Lower leg skin (tissue), 3 donors: ENCODE measurements around the gene DMRTB1.

Experiments
- POLR2A ChIP-seq, 2 donors: fragments of 450-650 bp; IDR thresholded peaks; one replicate each; pipeline ENCODE4 v1.6.1; 2016 to 2017; ENCODE audit warnings: antibody characterized with exemption in 2 of 2, mild to moderate bottlenecking in 1 of 2, moderate library complexity in 1 of 2
- TF ChIP-seq, protein P1 (sequence below), 3 donors: fragments of 450-650 bp; IDR thresholded peaks; one replicate each; pipeline ENCODE4 v1.5.1; 2016; ENCODE audit warnings: antibody characterized with exemption in 3 of 3, mild to moderate bottlenecking in 3 of 3, moderate library complexity in 2 of 3

DNA sequence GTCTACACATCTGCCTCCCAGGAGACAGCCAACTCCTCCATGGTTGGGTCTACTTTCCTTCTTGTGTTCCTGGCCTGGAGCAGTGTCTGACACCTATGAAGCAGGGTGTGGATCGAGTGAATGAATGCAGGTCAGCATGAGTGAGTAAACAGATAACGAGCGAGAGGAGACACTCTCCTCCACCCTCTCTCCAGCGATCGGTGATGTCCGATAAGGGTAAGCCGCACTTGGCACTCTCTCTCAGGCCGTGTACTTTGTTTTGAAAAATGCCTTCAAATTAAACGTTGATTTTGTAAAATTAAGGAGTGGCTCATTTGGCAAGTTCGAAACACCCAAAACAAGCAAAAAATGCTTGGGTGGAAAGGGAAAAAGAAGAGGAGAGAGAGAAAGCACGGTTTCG, 43.8 kb upstream of the DMRTB1 start:
- TF ChIP-seq, protein P1, sequence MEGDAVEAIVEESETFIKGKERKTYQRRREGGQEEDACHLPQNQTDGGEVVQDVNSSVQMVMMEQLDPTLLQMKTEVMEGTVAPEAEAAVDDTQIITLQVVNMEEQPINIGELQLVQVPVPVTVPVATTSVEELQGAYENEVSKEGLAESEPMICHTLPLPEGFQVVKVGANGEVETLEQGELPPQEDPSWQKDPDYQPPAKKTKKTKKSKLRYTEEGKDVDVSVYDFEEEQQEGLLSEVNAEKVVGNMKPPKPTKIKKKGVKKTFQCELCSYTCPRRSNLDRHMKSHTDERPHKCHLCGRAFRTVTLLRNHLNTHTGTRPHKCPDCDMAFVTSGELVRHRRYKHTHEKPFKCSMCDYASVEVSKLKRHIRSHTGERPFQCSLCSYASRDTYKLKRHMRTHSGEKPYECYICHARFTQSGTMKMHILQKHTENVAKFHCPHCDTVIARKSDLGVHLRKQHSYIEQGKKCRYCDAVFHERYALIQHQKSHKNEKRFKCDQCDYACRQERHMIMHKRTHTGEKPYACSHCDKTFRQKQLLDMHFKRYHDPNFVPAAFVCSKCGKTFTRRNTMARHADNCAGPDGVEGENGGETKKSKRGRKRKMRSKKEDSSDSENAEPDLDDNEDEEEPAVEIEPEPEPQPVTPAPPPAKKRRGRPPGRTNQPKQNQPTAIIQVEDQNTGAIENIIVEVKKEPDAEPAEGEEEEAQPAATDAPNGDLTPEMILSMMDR (IDR thresholded peaks at IDR 0.05) = no peak
- no peak for TF ChIP-seq POLR2A (IDR thresholded peaks at IDR 0.05)
